Measurements from ENCODE around the gene CHRNB1.

CHRNB1 gene

DNA sequence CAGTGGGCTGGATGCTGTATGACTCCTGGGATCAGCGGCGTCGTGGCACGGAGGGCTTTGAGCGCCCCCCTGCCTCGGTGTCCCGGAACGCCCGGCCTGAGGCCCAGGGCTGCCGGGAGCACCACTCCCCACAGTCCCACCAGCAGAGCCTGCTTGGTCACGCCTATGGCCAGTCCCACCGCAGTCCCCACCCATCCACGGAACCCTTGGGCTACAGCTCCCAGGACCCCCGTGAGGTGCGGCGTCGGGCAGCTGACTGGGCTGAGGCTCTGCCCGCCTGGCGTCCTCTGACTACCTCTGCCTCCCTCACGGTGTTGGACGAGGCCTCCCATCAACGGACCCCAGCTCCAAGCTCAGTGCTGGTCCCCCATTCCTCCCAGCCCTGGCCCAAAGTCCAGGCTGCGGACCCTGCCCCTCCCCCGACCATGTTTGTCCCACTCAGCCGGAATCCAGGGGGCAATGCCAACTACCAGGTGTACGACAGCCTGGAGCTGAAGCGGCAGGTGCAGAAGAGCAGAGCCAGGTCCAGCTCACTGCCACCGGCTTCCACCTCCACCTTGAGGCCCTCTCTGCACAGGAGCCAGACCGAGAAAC is 17.9 kb upstream of the CHRNB1 start:
- Histone ChIP-seq H3K4me3 (ENCODE audit: low read length, poor library complexity, severe bottlenecking) (no peak overlapping the region), H3K27me3 (ENCODE audit: insufficient read depth, low read length, poor library complexity, severe bottlenecking) (no peaks in the 10 kb centered on the region), H3K4me1 (ENCODE audit: insufficient read depth, low read length, poor library complexity, severe bottlenecking) (no peaks in the 10 kb centered on the region)

DNA sequence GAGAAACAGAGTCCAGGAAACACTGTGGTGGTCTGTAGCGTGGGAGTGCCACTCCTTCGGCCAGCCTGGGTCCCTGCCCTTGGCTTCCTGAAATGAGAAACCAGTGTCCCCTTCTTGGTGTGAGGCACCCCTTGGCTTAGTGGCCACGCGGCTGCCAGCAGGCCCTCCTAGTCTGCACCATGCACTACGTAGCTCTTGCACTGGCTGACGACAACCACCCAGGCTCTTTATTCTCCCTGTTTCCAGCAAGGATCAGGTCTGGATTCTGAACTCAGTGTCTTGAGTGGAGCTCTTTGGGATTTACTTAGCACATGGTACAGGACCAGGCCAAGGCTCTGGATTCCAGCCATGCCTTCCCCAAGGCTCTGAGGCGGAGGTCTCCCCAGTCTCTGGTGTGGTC is 17.3 kb upstream of the CHRNB1 start:
- Histone ChIP-seq H2AFZ (ENCODE audit: low read length) (no peak overlapping the region), H3F3A (ENCODE audit: low read depth) (no peaks in the 10 kb centered on the region), H3K27me3 (ENCODE audit: insufficient read depth, low read length, poor library complexity, severe bottlenecking) (no peaks in the 10 kb centered on the region), H3K4me1 (ENCODE audit: insufficient read depth, low read length, poor library complexity, severe bottlenecking) (no peaks in the 10 kb centered on the region), H3K36me3 (ENCODE audit: insufficient read depth, low read length) (no peaks in the 10 kb centered on the region), H3K4me3 (ENCODE audit: low read length, poor library complexity, severe bottlenecking) (no peak overlapping the region), H3K79me2 (ENCODE audit: insufficient read depth, low read length) (no peaks in the 10 kb centered on the region), H3K9ac (ENCODE audit: low read depth, low read length, poor library complexity, severe bottlenecking) (no peak overlapping the region), H3K4me2 (ENCODE audit: low read depth, low read length, poor library complexity, severe bottlenecking) (no peak overlapping the region), H4K20me1 (ENCODE audit: insufficient read depth, low read length, poor library complexity, severe bottlenecking) (no peaks in the 10 kb centered on the region), H3K9me3 (ENCODE audit: insufficient read depth, low read depth, low read length) (no peaks in the 10 kb centered on the region), H3K9me2 (replicated peaks; ENCODE audit: low read depth, low read length) (no peaks in the 10 kb centered on the region)
- TF ChIP-seq, protein P1, sequence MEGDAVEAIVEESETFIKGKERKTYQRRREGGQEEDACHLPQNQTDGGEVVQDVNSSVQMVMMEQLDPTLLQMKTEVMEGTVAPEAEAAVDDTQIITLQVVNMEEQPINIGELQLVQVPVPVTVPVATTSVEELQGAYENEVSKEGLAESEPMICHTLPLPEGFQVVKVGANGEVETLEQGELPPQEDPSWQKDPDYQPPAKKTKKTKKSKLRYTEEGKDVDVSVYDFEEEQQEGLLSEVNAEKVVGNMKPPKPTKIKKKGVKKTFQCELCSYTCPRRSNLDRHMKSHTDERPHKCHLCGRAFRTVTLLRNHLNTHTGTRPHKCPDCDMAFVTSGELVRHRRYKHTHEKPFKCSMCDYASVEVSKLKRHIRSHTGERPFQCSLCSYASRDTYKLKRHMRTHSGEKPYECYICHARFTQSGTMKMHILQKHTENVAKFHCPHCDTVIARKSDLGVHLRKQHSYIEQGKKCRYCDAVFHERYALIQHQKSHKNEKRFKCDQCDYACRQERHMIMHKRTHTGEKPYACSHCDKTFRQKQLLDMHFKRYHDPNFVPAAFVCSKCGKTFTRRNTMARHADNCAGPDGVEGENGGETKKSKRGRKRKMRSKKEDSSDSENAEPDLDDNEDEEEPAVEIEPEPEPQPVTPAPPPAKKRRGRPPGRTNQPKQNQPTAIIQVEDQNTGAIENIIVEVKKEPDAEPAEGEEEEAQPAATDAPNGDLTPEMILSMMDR (conservative IDR thresholded peaks at IDR 0.05; ENCODE audit: low read length) = no peak
- TF ChIP-seq EZH2phosphoT487 (IDR thresholded peaks at IDR 0.05; ENCODE audit: borderline replicate concordance) = no peak

More for the DNA sequence above, 17.9 kb upstream of the CHRNB1 start:
- Histone ChIP-seq H4K20me1 (ENCODE audit: insufficient read depth, low read length, poor library complexity, severe bottlenecking) (no peaks in the 10 kb centered on the region), H2AFZ (ENCODE audit: low read length) (no peak overlapping the region), H3K9me3 (ENCODE audit: insufficient read depth, low read depth, low read length) (no peaks in the 10 kb centered on the region), H3K4me2 (ENCODE audit: low read depth, low read length, poor library complexity, severe bottlenecking) (no peak overlapping the region), H3F3A (ENCODE audit: low read depth) (no peaks in the 10 kb centered on the region), H3K79me2 (ENCODE audit: insufficient read depth, low read length) (no peaks in the 10 kb centered on the region), H3K36me3 (ENCODE audit: insufficient read depth, low read length) (no peaks in the 10 kb centered on the region), H3K9me2 (replicated peaks; ENCODE audit: low read depth, low read length) (no peaks in the 10 kb centered on the region), H3K9ac (ENCODE audit: low read depth, low read length, poor library complexity, severe bottlenecking) (no peak overlapping the region)
- no peak for TF ChIP-seq EZH2phosphoT487 (IDR thresholded peaks at IDR 0.05; ENCODE audit: borderline replicate concordance)
- TF ChIP-seq, protein P1 (conservative IDR thresholded peaks at IDR 0.05; ENCODE audit: low read length) = no peak

DNA sequence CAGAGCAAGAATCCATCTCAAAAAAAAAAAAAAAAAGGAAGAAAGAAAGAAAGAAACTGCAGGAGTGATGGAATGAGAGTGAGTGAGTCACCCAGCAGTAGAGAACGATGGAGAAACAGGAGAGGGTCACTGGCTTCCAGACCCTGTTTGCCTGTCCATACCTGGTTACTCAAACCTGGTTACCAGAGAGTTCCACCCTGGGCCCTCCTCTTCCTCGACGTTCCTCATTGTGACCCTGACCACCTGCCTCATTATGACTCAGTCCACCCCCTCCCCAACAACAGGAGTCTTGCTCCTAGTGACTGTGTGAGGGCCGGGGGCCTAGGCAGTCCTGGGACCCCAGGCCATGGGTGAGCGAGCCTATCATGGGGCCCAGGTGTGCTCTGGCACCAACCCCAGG is 16.3 kb upstream of the CHRNB1 start, which contains the start of gene SPEM3:
TSS of gene SPEM3 (plus strand) at position 301 of the 400 bp plus-strand sequence. CDS start at position 347, 46 bp downstream.
- Histone ChIP-seq H3F3A (ENCODE audit: low read depth) (no peaks in the 10 kb centered on the region), H3K9me2 (replicated peaks; ENCODE audit: low read depth, low read length) (no peaks in the 10 kb centered on the region), H4K20me1 (ENCODE audit: insufficient read depth, low read length, poor library complexity, severe bottlenecking) (no peaks in the 10 kb centered on the region), H3K9ac (ENCODE audit: low read depth, low read length, poor library complexity, severe bottlenecking) (no peak within 1 kb of the TSS), H3K79me2 (ENCODE audit: insufficient read depth, low read length) (no peaks in the 10 kb centered on the region), H3K36me3 (ENCODE audit: insufficient read depth, low read length) (no peaks in the 10 kb centered on the region), H3K27me3 (ENCODE audit: insufficient read depth, low read length, poor library complexity, severe bottlenecking) (no peaks in the 10 kb centered on the region), H2AFZ (ENCODE audit: low read length) (no peak within 1 kb of the TSS), H3K4me3 (ENCODE audit: low read length, poor library complexity, severe bottlenecking) (no peak within 1 kb of the TSS), H3K4me2 (ENCODE audit: low read depth, low read length, poor library complexity, severe bottlenecking) (no peak within 1 kb of the TSS), H3K4me1 (ENCODE audit: insufficient read depth, low read length, poor library complexity, severe bottlenecking) (no peaks in the 10 kb centered on the region), H3K9me3 (ENCODE audit: insufficient read depth, low read depth, low read length) (no peaks in the 10 kb centered on the region)
- TF ChIP-seq, protein P1 (conservative IDR thresholded peaks at IDR 0.05; ENCODE audit: low read length) = no peak
- no peak for TF ChIP-seq EZH2phosphoT487 (IDR thresholded peaks at IDR 0.05; ENCODE audit: borderline replicate concordance)
